Adrenal gland (tissue), 12 donors: ENCODE data around the gene ARFGAP1. TPM values are rescaled to one million over a fixed set of nuclear protein-coding genes. Genes with fewer than 3 reads are reported as not detected.

Experiments used
- DNase-seq, 7 donors: peaks; one replicate each; pipeline ENCODE4 v3.0.0-alpha.2; 2019 to 2020
- H3K27ac ChIP-seq, 5 donors: fragments of 200-600 bp; sonication (generic) in 4 of 5; 1 replicate in 3 of 5; 2 replicates in 2 of 5; pipeline versions ENCODE4 v1.5.1 to v1.8.0; 2016 to 2020; ENCODE audit warnings: mild to moderate bottlenecking in 1 of 5
- H3K27me3 ChIP-seq: fragments of 200-600 bp; 2 replicates; pipeline ENCODE4 v1.8.0; 2021
- H3K36me3 ChIP-seq, 2 donors: fragments of 200-600 bp; replicated peaks in 1 of 2; 1 replicate in 1 of 2; 2 replicates in 1 of 2; pipeline versions ENCODE4 v1.5.1 to v1.8.0; 2018 to 2022
- H3K4me1 ChIP-seq, 2 donors: fragments of 200-600 bp; replicated peaks in 1 of 2; 1 replicate in 1 of 2; 2 replicates in 1 of 2; pipeline versions ENCODE4 v1.5.1 to v1.8.0; 2018 to 2021
- H3K4me3 ChIP-seq, 4 donors: fragments of 200-600 bp; sonication (generic) in 3 of 4; one replicate each; pipeline ENCODE4 v1.5.1; 2016 to 2018
- H3K9me3 ChIP-seq, 3 donors: fragments of 200-600 bp; sonication (generic) in 1 of 3; replicated peaks in 1 of 3; 1 replicate in 2 of 3; 2 replicates in 1 of 3; pipeline versions ENCODE4 v1.5.1 to v1.8.0; 2016 to 2021
- POLR2A ChIP-seq, 2 donors: fragments of 450-650 bp; IDR thresholded peaks; one replicate each; pipeline ENCODE4 v1.6.1; 2017; ENCODE audit warnings: antibody characterized with exemption in 2 of 2, mild to moderate bottlenecking in 2 of 2, moderate library complexity in 1 of 2
- whole genome bisulfite sequencing, 4 donors: extraction: QIAGEN DNeasy Blood & Tissue Kit in 2 of 4; methylation state at CpG; one replicate each; pipeline versions ENCODE4 v1.1.5 to v1.1.7; 2013 to 2017; 5-methylcytosine and 5-hydroxymethylcytosine counted together
- intact Hi-C, 2 donors: fragments of 100-400 bp; cut with DNase I; formaldehyde crosslinking; loops; one replicate each; pipeline versions ENCODE4 v1.14.1 to v1.15.0; 2022 to 2023
- polyA plus RNA-seq, 3 donors: library from polyadenylated mRNA; stranded (reverse); fragments of 200-250 nt in 2 of 3; fragments of 350-450 nt in 1 of 3; fragmentation: Illumina TruSeq in 1 of 3; extraction: RNeasy Lipid Tissue Mini Kit (QIAGEN cat#74804) in 1 of 3; gene quantifications; one replicate each; pipeline ENCODE4 v1.2.3, GENCODE V29; 2013 to 2014
- total RNA-seq, 9 donors: library from RNA; depleted of rRNA in 4 of 9; stranded (reverse); fragments of >200 nt in 4 of 9; fragments of 120-200 nt in 1 of 9; fragmentation: NEBNext Ultra II Directional in 1 of 9; extraction: Animal tissue kit (Norgen Biotek cat#: 25700) in 1 of 9; gene quantifications; one replicate each; pipeline versions ENCODE4 v1.1.0 to v1.2.4, GENCODE V29; 2013 to 2023
- TF ChIP-seq, protein P1 (sequence below), 6 experiments: fragments of 450-650 bp in 4 of 6; fragments of 200-600 bp in 2 of 6; sonication (generic) in 1 of 6; IDR thresholded peaks; 1 replicate in 5 of 6; 2 replicates in 1 of 6; pipeline versions ENCODE4 v1.5.1 to v1.8.0; 2016 to 2021; ENCODE audit warnings: antibody characterized with exemption in 6 of 6, mild to moderate bottlenecking in 2 of 6, moderate library complexity in 1 of 6
- donor health status: healthy with polysubstance abuse.
- donor health status: Bipolar disorder and iron deficiency.
- donor health status: DM: yes; HTN: yes; CAD: no.
- donor health status: DM: no; HTN: no; CAD: no.
- donor health status: DM: no; HTN: no; CAD: no.
- donor health status: DM: yes; HTN: yes; CAD: no.

The ARFGAP1 gene
- total and polyA plus RNA-seq, 12 donors = 13.0 to 286 (median 61.5) TPM

DNA sequence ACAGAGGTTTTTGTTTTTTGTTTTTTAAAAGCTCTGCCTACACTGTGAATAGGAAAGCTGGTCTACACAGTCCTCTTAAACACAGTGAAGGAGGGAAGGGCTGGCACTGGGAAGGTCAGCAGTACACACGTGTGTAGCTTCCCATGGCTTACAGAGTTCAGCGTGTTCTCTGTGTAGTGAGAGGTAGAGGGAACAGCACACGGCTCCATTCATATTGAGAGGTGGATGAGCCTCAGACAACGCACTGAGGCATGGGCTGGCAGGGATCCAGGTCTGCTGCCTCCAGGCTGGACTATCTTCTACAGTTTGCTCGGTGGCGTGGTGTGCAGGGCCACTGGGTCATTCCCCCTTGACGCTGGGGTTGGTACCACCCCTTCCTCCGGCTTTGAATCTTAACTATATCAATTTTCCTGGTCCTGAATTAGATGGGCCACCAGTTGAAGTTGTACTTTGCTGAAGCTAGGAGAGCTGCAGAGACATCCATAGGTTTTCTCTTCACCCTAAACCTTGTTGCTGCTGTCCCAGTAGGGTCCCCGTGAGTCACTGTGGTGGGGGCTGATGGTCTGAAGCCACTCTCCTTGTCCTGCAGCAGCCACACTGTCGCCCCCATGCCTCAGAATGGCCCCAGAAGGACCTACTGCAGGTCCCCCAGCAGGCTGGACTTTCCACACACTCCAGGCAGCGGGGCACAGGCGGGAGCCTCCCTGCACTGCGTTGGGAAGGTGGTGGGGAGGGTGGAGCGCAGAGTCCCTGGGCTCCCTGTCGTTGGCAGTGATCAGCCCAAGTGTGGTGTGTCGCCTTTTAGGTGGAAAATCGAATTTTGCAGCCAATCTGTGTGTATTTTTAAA is 2.0 kb downstream of the ARFGAP1 start:
- Histone ChIP-seq H3K9me3 (no peaks in the 10 kb centered on the region), H3K4me3 (no peak overlapping the region), H3K4me1 (peaks cover 14 to 19% of the 10 kb centered on the region in 2 donors), H3K27ac (no peak overlapping the region), H3K27me3 (no peaks in the 10 kb centered on the region), H3K36me3 (peaks cover 0 to 39% of the 10 kb centered on the region in 2 donors)
- DNase-seq = peak in 1 of 7 donors; percentile 27
- 73 to 84% (median 79%) methylated on average over 13 to 17 of the region's 17 CpGs for WGBS, 4 donors
- no peak for TF ChIP-seq POLR2A (IDR thresholded peaks at IDR 0.05)
- TF ChIP-seq, protein P1, sequence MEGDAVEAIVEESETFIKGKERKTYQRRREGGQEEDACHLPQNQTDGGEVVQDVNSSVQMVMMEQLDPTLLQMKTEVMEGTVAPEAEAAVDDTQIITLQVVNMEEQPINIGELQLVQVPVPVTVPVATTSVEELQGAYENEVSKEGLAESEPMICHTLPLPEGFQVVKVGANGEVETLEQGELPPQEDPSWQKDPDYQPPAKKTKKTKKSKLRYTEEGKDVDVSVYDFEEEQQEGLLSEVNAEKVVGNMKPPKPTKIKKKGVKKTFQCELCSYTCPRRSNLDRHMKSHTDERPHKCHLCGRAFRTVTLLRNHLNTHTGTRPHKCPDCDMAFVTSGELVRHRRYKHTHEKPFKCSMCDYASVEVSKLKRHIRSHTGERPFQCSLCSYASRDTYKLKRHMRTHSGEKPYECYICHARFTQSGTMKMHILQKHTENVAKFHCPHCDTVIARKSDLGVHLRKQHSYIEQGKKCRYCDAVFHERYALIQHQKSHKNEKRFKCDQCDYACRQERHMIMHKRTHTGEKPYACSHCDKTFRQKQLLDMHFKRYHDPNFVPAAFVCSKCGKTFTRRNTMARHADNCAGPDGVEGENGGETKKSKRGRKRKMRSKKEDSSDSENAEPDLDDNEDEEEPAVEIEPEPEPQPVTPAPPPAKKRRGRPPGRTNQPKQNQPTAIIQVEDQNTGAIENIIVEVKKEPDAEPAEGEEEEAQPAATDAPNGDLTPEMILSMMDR (IDR thresholded peaks at IDR 0.05) = no peak
- intact Hi-C loops = no loop called here

DNA sequence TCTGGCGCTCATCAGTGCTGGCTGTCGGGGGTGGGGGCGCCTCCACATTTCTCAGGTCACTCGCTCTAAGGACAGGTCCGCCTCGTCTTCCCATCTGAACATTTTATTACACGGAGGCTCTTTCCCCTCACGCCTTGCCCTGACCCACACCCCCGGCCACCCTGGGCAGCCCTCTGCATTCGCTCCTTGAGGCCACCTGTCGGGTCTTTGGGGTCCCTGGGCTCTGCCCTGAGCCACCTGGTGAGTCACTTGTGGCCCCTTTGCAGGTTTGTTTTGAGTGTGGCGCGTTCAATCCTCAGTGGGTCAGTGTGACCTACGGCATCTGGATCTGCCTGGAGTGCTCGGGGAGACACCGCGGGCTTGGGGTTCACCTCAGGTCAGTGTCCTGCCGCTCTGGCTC is 3.2 kb downstream of the ARFGAP1 start:
- TF ChIP-seq, protein P1 (IDR thresholded peaks at IDR 0.05) = no peak
- TF ChIP-seq POLR2A (IDR thresholded peaks at IDR 0.05) = no peak
- peaks cover 14 to 19% of the 10 kb centered on the region in 2 donors for H3K4me1 ChIP-seq
- H3K27ac ChIP-seq = no peak overlapping the region
- H3K4me3 ChIP-seq = no peak overlapping the region
- peaks cover 0 to 51% of the 10 kb centered on the region in 2 donors for H3K36me3 ChIP-seq
- DNase-seq = no peak
- H3K27me3 ChIP-seq = no peaks in the 10 kb centered on the region
- intact Hi-C loops = no loop called here
- H3K9me3 ChIP-seq = no peaks in the 10 kb centered on the region
- 88 to 95% (median 92%) methylated on average over 16 to 18 of the region's 18 CpGs for WGBS, 4 donors

DNA sequence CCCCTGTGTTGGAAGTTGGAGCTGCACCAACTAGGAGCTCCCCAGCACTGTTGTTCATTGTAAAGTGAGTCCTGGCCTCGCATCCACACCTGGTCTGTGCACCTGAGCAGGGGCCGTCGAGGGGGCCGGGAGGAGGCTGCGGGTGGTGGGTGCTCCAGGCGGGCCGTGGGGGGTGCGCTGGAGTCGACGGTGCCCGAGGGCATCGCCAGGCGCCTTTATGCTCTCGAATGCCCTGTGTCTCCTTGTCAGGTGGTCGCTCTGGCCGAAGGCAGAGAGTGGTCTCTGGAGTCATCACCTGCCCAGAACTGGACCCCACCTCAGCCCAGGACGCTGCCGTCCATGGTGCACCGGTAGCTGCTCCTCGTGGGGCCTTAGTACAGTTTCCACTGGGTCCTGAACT is 4.3 kb downstream of the ARFGAP1 start:
- no peaks in the 10 kb centered on the region for H3K27me3 ChIP-seq
- WGBS, 4 donors = 93 to 95% (median 94%) methylated on average over 4 to 20 of the region's 20 CpGs
- H3K36me3 ChIP-seq = peaks cover 0 to 62% of the 10 kb centered on the region in 2 donors
- intact Hi-C loops = no loop called here
- DNase-seq = no peak
- peaks cover 14 to 16% of the 10 kb centered on the region in 2 donors for H3K4me1 ChIP-seq
- no peaks in the 10 kb centered on the region for H3K9me3 ChIP-seq
- no peak for TF ChIP-seq POLR2A (IDR thresholded peaks at IDR 0.05)
- TF ChIP-seq, protein P1 (IDR thresholded peaks at IDR 0.05) = no peak
- H3K4me3 ChIP-seq = no peak overlapping the region
- no peak overlapping the region for H3K27ac ChIP-seq

DNA sequence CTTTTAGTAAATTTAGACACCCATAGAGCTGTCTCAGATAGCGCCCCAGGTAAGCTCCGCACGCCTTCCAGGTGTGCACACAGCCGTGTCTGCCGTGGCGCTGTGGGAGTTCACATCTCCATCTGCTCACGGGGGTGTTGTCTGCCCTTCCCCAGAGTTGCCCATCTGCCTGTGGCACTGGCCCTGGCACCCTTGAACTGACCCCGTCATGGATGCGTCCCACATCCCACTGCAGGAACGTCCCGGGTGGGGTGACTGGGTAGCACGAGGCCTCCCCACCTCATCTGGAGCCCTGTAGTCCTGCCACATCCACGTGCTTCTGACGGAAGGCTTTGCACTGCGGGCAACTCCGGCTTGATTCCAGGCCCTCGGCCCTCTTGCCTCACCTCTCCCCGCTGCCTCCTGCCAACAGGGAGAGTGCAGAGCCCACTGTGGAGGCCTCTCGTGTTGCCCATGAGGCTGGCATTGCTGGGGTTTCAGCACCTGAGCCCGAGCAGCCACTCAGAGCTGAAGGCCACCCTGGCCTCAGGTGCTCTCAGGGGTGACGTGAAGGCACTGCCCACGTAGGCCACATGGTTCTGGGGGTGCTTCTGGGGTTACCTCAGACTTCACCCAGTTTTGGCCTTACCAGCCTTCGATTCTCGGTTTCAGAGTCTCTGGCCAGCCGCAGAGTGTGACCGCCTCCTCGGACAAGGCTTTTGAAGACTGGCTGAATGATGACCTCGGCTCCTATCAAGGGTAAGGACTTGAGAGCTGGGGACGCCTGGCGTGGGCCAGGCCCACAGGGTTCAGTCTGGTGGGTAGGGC is 5.1 kb downstream of the ARFGAP1 start:
- WGBS, 4 donors = 88 to 93% (median 92%) methylated on average over 20 to 30 of the region's 30 CpGs
- H3K27me3 ChIP-seq = no peaks in the 10 kb centered on the region
- H3K27ac ChIP-seq = no peak overlapping the region
- H3K4me3 ChIP-seq = no peak overlapping the region
- no peak for TF ChIP-seq POLR2A (IDR thresholded peaks at IDR 0.05)
- TF ChIP-seq, protein P1 (IDR thresholded peaks at IDR 0.05) = no peak
- peaks cover 0 to 69% of the 10 kb centered on the region in 2 donors for H3K36me3 ChIP-seq
- no peak for DNase-seq
- intact Hi-C loops = no loop called here
- H3K9me3 ChIP-seq = no peaks in the 10 kb centered on the region
- H3K4me1 ChIP-seq = peaks cover 14 to 15% of the 10 kb centered on the region in 2 donors
